LNCAP (cell line): ENCODE measurements around the gene UBE2L5.

ENCODE experiments used
- CTCF ChIP-seq: fragments of 450-650 bp; IDR thresholded peaks from 2 replicates; pipeline ENCODE4 v1.5.1; 2017; ENCODE audit warnings: mild to moderate bottlenecking

UBE2L5 gene

GRCh38 chr13:30431269-30431940 lies 9.1 kb downstream of the UBE2L5 start:
- TF ChIP-seq CTCF = no peak

- TF ChIP-seq CTCF = no peak
Measured at GRCh38 chr13:30435911-30436451, 13.7 kb downstream of the UBE2L5 start.

- TF ChIP-seq CTCF = no peak
Measured at GRCh38 chr13:30437177-30437576, 14.9 kb downstream of the UBE2L5 start.

GRCh38 chr13:30438286-30438685 lies 16.0 kb downstream of the UBE2L5 start:
- no peak for TF ChIP-seq CTCF

GRCh38 chr13:30440910-30441703 lies 18.8 kb downstream of the UBE2L5 start:
- no peak for TF ChIP-seq CTCF

GRCh38 chr13:30442926-30443325 lies 20.6 kb downstream of the UBE2L5 start:
- no peak for TF ChIP-seq CTCF

GRCh38 chr13:30443957-30444404 lies 21.7 kb downstream of the UBE2L5 start:
- TF ChIP-seq CTCF = no peak
